Fibroblast of lung (primary cell): Measurements from ENCODE around the gene ZNF280B. TPM values are rescaled to one million over a fixed set of nuclear protein-coding genes. Genes with fewer than 3 reads are reported as not detected.

Source experiments
- DNase-seq, 2 donors: peaks; one replicate each; pipeline versions ENCODE4 v3.0.0 to v3.0.0-alpha.2; 2010; ENCODE audit warnings: low read depth in 2 of 2
- H2AFZ ChIP-seq: 2 replicates; pipeline ENCODE4 v1.5.1; 2012; ENCODE audit warnings: low read length, control low read depth, inconsistent platforms
- H3K27ac ChIP-seq: 2 replicates; pipeline ENCODE4 v1.5.1; 2011; ENCODE audit warnings: low read length, control low read depth; ENCODE audit not compliant: insufficient read depth
- H3K27me3 ChIP-seq: 2 replicates; pipeline ENCODE4 v1.5.1; 2011; ENCODE audit warnings: mild to moderate bottlenecking, low read length; ENCODE audit not compliant: control insufficient read depth, insufficient read depth
- H3K36me3 ChIP-seq: 2 replicates; pipeline ENCODE4 v1.5.1; 2011; ENCODE audit warnings: low read length; ENCODE audit not compliant: control insufficient read depth, insufficient read depth
- H3K4me1 ChIP-seq: 2 replicates; pipeline ENCODE4 v1.5.1; 2011; ENCODE audit warnings: low read length; ENCODE audit not compliant: control insufficient read depth, insufficient read depth; ENCODE audit errors: extremely low read depth
- H3K4me2 ChIP-seq: 2 replicates; pipeline ENCODE4 v1.5.1; 2011; ENCODE audit warnings: low read length, control low read depth; ENCODE audit not compliant: insufficient read depth; ENCODE audit errors: extremely low read depth
- H3K4me3 ChIP-seq, 4 experiments: fragments of 200-600 bp in 1 of 4; sonication (generic) in 1 of 4; replicated peaks in 1 of 4; 2 replicates each; pipeline ENCODE4 v1.5.1; 2011 to 2016; ENCODE audit warnings: low read length in 4 of 4, low read depth in 3 of 4, mild to moderate bottlenecking in 3 of 4, control low read depth in 2 of 4, inconsistent platforms in 1 of 4, mixed read lengths in 1 of 4; ENCODE audit not compliant: insufficient read depth in 1 of 4; ENCODE audit errors: control extremely low read depth in 1 of 4
- H3K79me2 ChIP-seq: 2 replicates; pipeline ENCODE4 v1.5.1; 2012; ENCODE audit warnings: mild to moderate bottlenecking, low read length, inconsistent platforms; ENCODE audit not compliant: control insufficient read depth, insufficient read depth
- H3K9ac ChIP-seq: 2 replicates; pipeline ENCODE4 v1.5.1; 2011; ENCODE audit warnings: mild to moderate bottlenecking, low read length, control low read depth; ENCODE audit not compliant: insufficient read depth
- H3K9me3 ChIP-seq: 2 replicates; pipeline ENCODE4 v1.5.1; 2012; ENCODE audit warnings: low read depth, low read length; ENCODE audit not compliant: control insufficient read depth, insufficient read depth
- H4K20me1 ChIP-seq: 2 replicates; pipeline ENCODE4 v1.5.1; 2011; ENCODE audit warnings: low read length; ENCODE audit not compliant: control insufficient read depth, insufficient read depth; ENCODE audit errors: extremely low read depth
- CTCF ChIP-seq, 2 donors: IDR thresholded peaks in 1 of 2; conservative IDR thresholded peaks in 1 of 2; 1 replicate in 1 of 2; 2 replicates in 1 of 2; pipeline ENCODE4 v1.5.1; 2011 to 2012; ENCODE audit warnings: low read length in 2 of 2, control low read depth in 1 of 2, inconsistent platforms in 1 of 2, low read depth in 1 of 2, mild to moderate bottlenecking in 1 of 2
- EZH2 ChIP-seq: IDR thresholded peaks from 2 replicates; pipeline ENCODE4 v1.5.1; 2012; ENCODE audit warnings: low read length, control low read depth, mild to moderate bottlenecking; ENCODE audit errors: missing control alignments
- polyA plus RNA-seq, 2 donors: library from polyadenylated mRNA; depleted of rRNA in 1 of 2; stranded (reverse) in 1 of 2; unstranded in 1 of 2; fragments of >200 nt; gene quantifications; 2 replicates each; pipeline ENCODE4 v1.2.1, GENCODE V29; 2011 to 2012; ENCODE audit warnings: missing spikeins in 1 of 2
- total RNA-seq: library from RNA; depleted of rRNA; stranded (reverse); fragments of >200 nt; gene quantifications from 2 replicates; pipeline ENCODE4 v1.2.1, GENCODE V29; 2014

ZNF280B gene
- total and polyA plus RNA-seq, 2 donors (not counting 1 experiment from before 2014, with no cell fraction given) = 0.33 to 0.81 TPM

DNA sequence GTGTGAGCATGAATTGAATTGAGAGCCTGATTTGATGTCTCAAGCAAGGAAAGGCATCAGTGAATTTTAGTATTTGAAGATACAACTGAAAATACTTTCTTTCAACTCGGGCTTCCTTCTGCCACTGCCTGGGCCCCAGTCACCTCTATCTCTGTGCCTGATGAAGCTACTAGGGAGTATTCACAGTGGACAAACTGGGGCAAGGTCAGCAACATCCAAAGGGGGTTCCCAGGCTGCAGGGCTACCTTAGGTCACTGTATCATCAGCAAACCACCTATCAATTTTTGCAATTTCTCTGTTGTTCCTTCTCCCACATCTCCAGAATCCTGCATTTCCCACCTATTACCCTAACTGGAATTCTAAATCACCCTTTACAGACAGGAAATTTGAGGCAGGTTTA is 40.4 kb upstream of the ZNF280B start:
- Histone ChIP-seq H3K4me3 (no peak overlapping the region), H3K36me3 (no peaks in the 10 kb centered on the region), H3K9me3 (no peaks in the 10 kb centered on the region), H3K79me2 (no peaks in the 10 kb centered on the region), H2AFZ (no peak overlapping the region), H3K27me3 (no peaks in the 10 kb centered on the region), H4K20me1 (no peaks in the 10 kb centered on the region), H3K4me2 (no peak overlapping the region), H3K9ac (no peak overlapping the region), H3K4me1 (no peaks in the 10 kb centered on the region), H3K27ac (no peak overlapping the region)
- DNase-seq = no peak
- TF ChIP-seq EZH2 (no peak), CTCF (conservative IDR thresholded peaks at IDR 0.05 in 1 of 2, IDR thresholded peaks at IDR 0.05 in 1 of 2; ENCODE audit: low read depth in 1 of 2, low read length in 2 of 2) (no peak)

DNA sequence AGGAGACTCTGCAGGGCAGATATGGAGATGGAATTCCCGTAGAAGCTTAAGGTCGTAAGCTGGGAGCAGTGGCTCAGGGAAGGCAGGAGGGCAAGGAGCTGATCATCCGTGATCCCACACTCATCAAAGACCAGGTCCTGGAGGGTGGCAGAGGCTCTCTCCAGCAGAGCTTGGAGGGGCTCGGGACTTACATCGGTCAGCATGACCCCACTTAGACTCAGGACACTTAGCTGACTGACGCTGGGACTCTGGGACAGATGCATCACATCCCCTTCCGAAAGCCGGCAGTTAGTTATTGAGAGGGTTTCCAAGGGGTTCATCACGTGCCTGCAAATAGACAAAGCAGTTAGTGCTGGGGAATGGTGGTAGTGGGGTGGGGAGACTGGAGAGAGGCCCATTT is 39.8 kb upstream of the ZNF280B start:
- H3K9ac ChIP-seq = no peak overlapping the region
- H4K20me1 ChIP-seq = no peaks in the 10 kb centered on the region
- no peaks in the 10 kb centered on the region for H3K36me3 ChIP-seq
- DNase-seq = no peak
- H3K4me3 ChIP-seq = no peak overlapping the region
- H3K27me3 ChIP-seq = no peaks in the 10 kb centered on the region
- H3K9me3 ChIP-seq = no peaks in the 10 kb centered on the region
- H2AFZ ChIP-seq = no peak overlapping the region
- no peaks in the 10 kb centered on the region for H3K4me1 ChIP-seq
- no peak overlapping the region for H3K27ac ChIP-seq
- H3K79me2 ChIP-seq = no peaks in the 10 kb centered on the region
- TF ChIP-seq CTCF (conservative IDR thresholded peaks at IDR 0.05 in 1 of 2, IDR thresholded peaks at IDR 0.05 in 1 of 2; ENCODE audit: low read depth in 1 of 2, low read length in 2 of 2) (no peak), EZH2 (no peak)
- no peak overlapping the region for H3K4me2 ChIP-seq

GRCh38 chr22:22547692-22548300 is 39.3 kb upstream of the ZNF280B start:
- no peak overlapping the region for H3K27ac ChIP-seq
- H3K79me2 ChIP-seq = no peaks in the 10 kb centered on the region
- H3K36me3 ChIP-seq = no peaks in the 10 kb centered on the region
- H3K4me3 ChIP-seq = no peak overlapping the region
- H3K27me3 ChIP-seq = no peaks in the 10 kb centered on the region
- TF ChIP-seq CTCF (conservative IDR thresholded peaks at IDR 0.05 in 1 of 2, IDR thresholded peaks at IDR 0.05 in 1 of 2; ENCODE audit: low read depth in 1 of 2, low read length in 2 of 2) (no peak), EZH2 (no peak)
- H2AFZ ChIP-seq = no peak overlapping the region
- no peaks in the 10 kb centered on the region for H4K20me1 ChIP-seq
- H3K4me2 ChIP-seq = no peak overlapping the region
- H3K4me1 ChIP-seq = no peaks in the 10 kb centered on the region
- no peak overlapping the region for H3K9ac ChIP-seq
- no peak for DNase-seq
- H3K9me3 ChIP-seq = no peaks in the 10 kb centered on the region
